ENCODE results near the gene GSPT1.

The GSPT1 gene

DNA sequence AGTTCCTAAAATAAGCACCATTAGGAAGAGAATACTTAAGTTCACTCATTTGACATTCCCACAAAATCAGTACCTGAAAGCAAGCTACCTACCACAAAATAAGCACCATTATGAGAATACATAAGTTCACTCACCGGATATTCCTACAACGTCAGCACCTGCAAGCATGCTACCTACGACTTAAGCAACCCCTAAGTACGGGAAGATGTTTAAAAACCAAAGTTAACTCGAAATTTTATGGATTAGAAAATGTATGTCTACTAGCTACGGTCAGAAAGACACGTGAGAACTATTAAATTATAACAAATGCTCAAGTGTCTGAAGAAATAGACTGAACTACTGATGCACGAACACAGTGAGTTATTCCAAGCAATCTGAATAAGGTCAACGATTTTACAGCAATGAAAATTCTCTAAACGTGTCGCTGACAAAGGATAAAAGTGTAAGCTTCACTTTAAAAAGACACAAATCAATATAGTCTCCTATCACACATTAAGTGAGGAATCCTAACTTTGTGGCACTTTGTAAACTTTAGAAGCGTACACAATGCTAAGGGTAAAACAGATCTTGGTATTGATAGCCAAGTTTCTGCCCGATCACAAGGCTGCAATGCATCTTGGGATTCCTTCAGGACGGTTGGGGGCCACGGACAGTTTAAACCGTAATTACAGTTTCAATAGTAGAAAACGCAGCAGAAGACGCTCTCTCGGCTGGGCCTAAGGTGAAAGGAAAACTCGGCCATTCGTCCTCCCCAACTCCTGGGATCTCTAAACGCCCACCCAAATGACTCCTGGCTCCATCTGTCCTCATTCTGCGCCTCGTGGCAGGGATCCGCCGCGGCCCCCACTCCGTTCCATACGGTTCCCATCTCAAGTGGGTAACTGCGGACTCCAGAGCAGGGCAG, 1.3 kb downstream of the GSPT1 start:
- peak overlapping the region; percentile 78 for H3K4me3 ChIP-seq (ENCODE audit: low read depth, low read length)
- DNase-seq (ENCODE audit: low read depth): no peak

DNA sequence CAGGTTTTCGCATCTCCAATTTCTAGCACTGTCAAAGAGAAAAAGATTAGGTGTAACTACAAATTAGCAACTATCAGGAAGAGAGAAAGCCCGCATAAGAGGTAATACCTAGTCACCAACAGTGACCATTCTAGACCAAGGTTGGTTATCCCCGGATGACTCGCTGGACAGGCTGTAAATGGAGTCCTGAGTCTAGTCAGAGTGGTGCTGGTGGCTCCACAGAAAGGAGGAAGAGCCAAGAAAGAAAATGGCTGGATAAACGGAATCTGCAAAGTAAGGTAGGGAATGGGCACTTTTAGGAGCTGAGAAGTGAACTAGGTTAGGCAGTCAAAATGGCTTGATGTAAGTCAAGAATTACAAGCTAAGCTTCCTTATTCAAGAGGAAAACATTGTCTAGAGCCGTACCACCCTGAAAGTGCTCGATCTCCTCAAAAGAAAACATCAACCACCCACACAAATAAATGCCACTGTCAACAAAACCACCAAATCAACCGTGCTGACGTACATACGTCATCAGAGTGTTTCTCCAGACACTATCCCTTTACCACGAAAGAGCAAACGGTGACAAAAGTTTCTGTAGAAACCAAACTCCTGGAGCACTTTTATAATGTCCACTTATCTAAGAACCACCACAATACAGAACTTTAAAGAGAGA, 2.2 kb downstream of the GSPT1 start:
- H3K4me3 ChIP-seq (ENCODE audit: low read depth, low read length): peak overlapping the region; percentile 78
- DNase-seq (ENCODE audit: low read depth): no peak

- no peak overlapping the region for H3K4me3 ChIP-seq (ENCODE audit: low read depth, low read length)
- no peak for DNase-seq (ENCODE audit: low read depth)
Observed at GRCh38 chr16:11909653-11910545, 5.9 kb downstream of the GSPT1 start.

DNA sequence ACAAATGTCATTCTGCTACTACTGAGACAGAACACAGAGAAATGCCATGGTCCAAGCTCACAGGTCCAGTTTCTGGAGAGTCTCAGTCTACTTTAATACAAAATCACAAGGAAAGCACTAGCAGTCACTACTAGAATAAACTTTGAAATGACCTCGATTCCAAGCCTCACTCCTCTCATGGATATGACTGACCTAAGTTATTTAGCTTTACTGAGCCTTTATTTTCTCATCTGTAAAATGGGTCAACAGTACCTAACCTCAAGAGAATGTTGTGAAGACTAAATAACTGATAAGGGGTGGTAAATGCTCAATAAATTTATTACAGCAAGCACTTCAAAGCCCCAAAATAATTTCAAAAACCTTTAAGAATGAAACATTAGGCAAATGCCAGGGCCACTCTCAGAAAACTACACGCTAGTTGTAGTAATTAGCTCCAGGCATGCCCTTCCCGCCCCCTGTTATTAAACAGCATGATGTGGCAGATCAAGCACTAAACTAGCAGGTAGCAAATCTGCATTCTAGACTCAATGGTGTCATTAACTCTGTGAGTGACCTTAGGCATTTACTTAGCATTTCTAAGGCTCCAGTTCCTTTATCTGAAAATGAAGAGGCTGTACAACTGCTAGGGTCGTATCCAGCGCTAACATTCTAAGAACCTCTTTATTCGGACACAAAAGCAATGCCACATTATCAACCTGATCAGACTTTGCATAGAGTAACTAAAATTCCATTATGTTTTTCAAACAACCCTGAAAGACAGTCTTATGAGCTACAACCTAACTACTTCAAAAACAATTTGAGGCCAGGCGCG, 8.4 kb downstream of the GSPT1 start:
- DNase-seq (ENCODE audit: low read depth): no peak
- H3K4me3 ChIP-seq (ENCODE audit: low read depth, low read length): no peak overlapping the region

- H3K4me3 ChIP-seq (ENCODE audit: low read depth, low read length): no peak overlapping the region
- no peak for DNase-seq (ENCODE audit: low read depth)
Observed at GRCh38 chr16:11903906-11904305, 11.8 kb downstream of the GSPT1 start.

DNA sequence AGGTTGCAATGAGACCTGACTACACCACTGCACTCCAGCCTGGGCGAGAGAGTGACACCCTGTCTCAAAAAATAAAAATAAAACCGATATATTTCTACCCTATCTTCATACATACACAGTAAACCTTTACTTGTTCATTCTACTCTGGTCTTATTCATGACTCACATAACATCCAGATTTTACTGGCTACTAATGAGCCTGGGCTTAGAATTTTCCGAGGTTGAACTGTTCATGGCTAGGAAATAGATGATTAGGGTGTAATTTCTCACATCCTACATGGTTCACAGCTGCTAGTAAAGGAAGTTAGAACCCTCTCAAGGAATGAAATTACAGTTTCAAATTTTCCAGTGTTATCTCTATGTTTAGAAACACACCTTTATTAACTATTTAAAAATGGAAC, 14.7 kb downstream of the GSPT1 start:
- H3K4me3 ChIP-seq (ENCODE audit: low read depth, low read length): no peak overlapping the region
- DNase-seq (ENCODE audit: low read depth): no peak

- DNase-seq (ENCODE audit: low read depth): peak; percentile 46
- no peak overlapping the region for H3K4me3 ChIP-seq (ENCODE audit: low read depth, low read length)
Observed at GRCh38 chr16:11896486-11897176, 19.1 kb downstream of the GSPT1 start.

DNA sequence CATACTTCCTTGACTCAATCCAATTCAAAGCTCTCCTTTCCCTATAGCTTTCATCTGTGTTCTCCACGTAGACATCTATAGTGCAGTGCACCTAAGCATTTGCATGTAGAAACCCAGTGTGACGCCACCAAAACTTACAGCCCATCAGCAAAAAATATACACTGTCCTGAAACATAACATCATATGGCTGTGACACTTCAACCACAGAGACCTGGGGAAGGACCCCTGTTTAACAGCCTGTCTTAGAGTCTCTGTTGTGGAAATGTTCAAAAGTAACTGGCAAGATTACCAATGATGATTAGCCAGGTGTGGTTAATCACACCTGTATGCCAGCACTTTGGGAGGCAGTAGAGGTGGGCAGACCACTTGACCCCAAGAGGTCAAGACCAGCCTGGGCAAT, 22.2 kb downstream of the GSPT1 start:
- DNase-seq (ENCODE audit: low read depth): no peak
- no peak overlapping the region for H3K4me3 ChIP-seq (ENCODE audit: low read depth, low read length)

- DNase-seq (ENCODE audit: low read depth): no peak
- no peak overlapping the region for H3K4me3 ChIP-seq (ENCODE audit: low read depth, low read length)
Observed at GRCh38 chr16:11892761-11893160, 23.0 kb downstream of the GSPT1 start.

- DNase-seq (ENCODE audit: low read depth): no peak
- no peak overlapping the region for H3K4me3 ChIP-seq (ENCODE audit: low read depth, low read length)
Observed at GRCh38 chr16:11890231-11890965, 25.4 kb downstream of the GSPT1 start.

GRCh38 chr16:11886881-11887280, 28.9 kb downstream of the GSPT1 start:
- no peak overlapping the region for H3K4me3 ChIP-seq (ENCODE audit: low read depth, low read length)
- no peak for DNase-seq (ENCODE audit: low read depth)

DNA sequence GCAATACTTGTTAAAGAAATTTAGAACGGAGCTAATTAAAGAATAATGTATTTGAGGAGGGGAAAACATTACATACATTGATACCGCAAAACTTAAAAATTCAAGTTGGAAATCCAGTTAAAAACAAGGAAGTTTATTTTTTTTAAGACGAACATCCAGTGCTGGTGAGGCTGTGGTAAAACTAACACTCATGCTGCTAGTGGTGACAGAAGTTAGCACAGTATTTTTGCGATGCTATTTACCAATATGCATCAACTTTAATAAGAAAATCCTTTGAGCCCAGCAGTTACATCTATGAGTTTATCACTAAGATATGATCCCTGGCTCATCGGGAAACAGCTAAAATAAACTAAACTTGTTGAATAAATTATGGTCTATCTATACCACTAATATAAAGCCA, 31.7 kb downstream of the GSPT1 start:
- no peak for DNase-seq (ENCODE audit: low read depth)
- H3K4me3 ChIP-seq (ENCODE audit: low read depth, low read length): no peak overlapping the region

DNA sequence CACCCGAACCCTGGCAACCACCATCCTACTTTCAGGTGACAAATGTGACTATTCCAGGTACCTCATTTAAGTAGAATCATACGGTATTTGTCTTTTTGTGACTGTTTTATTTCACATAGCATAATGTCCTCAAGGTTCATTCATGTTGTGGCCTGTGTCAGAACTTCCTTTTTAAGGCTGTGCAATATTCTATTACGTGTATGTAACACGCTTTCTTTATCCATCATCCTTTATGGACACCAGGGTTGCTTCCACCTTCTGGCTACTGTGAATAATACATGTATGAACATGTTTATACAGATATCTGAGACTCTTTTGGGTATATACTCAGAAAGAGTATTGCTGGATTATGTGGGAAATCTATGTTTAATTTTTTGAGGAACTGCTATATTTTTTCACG, 35.7 kb downstream of the GSPT1 start:
- no peak overlapping the region for H3K4me3 ChIP-seq (ENCODE audit: low read depth, low read length)
- DNase-seq (ENCODE audit: low read depth): no peak

DNA sequence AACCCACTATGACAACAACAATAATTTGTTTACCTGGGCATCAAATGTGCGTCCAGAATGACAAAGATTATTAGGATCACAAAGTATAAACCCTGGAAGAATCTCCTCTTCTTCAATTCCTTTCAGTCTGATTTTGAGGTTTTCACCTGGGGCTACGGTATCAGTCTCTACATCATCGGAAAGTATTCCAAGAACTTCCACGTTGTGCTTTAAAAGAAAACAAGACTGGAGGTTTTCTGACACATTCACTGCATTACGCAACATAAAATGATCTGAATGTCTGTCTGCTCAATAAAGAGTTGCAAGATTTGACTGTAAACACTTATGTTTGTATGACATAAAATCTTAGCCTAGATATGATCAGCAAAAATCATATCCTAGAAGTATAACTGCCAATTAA, 38.4 kb downstream of the GSPT1 start:
- DNase-seq (ENCODE audit: low read depth): no peak

GRCh38 chr16:11876306-11876705, 39.5 kb downstream of the GSPT1 start:
- DNase-seq (ENCODE audit: low read depth): no peak
- H3K4me3 ChIP-seq (ENCODE audit: low read depth, low read length): no peak overlapping the region

More for the DNA sequence above, 38.4 kb downstream of the GSPT1 start:
- H3K4me3 ChIP-seq (ENCODE audit: low read depth, low read length): no peak overlapping the region

DNA sequence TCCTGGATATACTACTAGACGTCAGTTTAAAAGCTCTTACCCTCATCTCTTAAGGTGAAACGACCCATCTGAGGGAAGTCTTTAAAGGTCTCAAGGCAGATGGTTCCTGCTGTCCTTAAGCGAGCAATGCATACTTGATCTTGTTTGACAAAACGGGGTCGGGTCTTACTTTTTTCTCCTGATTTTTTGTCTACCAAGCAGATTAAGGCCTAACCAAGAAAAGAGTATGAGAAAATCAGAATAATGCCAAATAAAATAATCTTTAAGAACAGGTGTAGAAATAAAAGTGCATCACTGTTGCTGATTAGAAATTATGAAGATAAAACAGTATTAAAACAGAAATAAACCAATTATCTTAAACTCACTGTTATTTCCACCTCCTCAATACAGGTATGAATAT, 40.0 kb downstream of the GSPT1 start:
- DNase-seq (ENCODE audit: low read depth): no peak
- H3K4me3 ChIP-seq (ENCODE audit: low read depth, low read length): no peak overlapping the region

GRCh38 chr16:11871193-11871592, 44.6 kb downstream of the GSPT1 start:
- no peak for DNase-seq (ENCODE audit: low read depth)
- no peak overlapping the region for H3K4me3 ChIP-seq (ENCODE audit: low read depth, low read length)

GRCh38 chr16:11870399-11870798, 45.4 kb downstream of the GSPT1 start:
- no peak for DNase-seq (ENCODE audit: low read depth)
- no peak overlapping the region for H3K4me3 ChIP-seq (ENCODE audit: low read depth, low read length)

All from skeletal muscle cell (primary cell).